ENCODE measurements around the gene MTFP1. TPM values are rescaled to one million over a fixed set of nuclear protein-coding genes. Genes with fewer than 3 reads are reported as not detected.

MTFP1 gene
- total and polyA plus RNA-seq, 2 experiments from 2014 or later, result 54.6 to 64.1 TPM

DNA sequence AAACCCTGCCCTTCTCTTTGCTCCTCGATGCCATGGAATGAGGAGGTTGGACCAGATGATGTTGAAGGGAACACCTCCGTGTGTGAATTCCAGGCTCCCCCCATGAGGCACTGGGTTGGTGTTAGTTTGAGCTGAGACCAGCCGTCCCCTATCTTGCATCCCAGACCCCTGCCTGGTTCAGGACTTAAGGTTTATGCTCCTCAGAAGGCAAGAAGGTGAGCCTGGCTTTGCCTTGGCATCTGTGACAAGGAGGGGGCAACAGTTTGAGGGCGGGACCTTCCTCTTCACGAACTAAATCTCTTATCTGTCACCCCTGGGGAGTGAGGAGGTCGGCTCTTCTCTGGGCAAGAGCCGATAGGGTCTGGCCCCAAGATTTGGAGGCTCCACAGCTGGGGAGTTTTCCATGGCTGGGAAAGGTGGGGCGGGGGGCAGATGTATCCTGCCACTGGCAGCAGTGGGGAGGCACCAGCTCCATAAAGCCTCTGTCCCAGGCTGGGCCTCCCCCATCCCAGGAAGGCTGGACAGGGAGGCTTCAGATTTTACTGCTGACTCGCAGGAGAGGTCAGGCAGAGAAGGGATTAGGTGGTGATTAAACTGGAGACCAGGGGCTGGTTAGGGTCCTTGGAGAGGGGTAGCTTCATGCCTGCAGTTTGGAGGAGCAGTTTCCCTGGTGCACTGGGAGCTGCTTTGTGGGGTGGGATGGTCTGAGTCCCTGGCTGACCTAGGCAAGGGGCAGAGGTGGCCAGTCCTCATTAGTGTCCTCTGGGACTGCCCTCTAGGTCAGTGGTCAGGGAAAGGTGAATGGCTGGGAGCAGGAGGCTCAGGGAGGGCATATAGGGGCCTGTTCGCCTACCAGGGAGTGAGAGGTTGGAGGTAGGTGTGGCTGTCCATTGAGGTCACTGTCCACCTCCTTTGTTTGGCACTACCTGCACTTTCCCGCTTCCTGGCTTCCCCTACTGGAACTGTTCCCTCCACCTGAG is 27.6 kb upstream of the MTFP1 start (continued):
- TF ChIP-seq, protein P1, sequence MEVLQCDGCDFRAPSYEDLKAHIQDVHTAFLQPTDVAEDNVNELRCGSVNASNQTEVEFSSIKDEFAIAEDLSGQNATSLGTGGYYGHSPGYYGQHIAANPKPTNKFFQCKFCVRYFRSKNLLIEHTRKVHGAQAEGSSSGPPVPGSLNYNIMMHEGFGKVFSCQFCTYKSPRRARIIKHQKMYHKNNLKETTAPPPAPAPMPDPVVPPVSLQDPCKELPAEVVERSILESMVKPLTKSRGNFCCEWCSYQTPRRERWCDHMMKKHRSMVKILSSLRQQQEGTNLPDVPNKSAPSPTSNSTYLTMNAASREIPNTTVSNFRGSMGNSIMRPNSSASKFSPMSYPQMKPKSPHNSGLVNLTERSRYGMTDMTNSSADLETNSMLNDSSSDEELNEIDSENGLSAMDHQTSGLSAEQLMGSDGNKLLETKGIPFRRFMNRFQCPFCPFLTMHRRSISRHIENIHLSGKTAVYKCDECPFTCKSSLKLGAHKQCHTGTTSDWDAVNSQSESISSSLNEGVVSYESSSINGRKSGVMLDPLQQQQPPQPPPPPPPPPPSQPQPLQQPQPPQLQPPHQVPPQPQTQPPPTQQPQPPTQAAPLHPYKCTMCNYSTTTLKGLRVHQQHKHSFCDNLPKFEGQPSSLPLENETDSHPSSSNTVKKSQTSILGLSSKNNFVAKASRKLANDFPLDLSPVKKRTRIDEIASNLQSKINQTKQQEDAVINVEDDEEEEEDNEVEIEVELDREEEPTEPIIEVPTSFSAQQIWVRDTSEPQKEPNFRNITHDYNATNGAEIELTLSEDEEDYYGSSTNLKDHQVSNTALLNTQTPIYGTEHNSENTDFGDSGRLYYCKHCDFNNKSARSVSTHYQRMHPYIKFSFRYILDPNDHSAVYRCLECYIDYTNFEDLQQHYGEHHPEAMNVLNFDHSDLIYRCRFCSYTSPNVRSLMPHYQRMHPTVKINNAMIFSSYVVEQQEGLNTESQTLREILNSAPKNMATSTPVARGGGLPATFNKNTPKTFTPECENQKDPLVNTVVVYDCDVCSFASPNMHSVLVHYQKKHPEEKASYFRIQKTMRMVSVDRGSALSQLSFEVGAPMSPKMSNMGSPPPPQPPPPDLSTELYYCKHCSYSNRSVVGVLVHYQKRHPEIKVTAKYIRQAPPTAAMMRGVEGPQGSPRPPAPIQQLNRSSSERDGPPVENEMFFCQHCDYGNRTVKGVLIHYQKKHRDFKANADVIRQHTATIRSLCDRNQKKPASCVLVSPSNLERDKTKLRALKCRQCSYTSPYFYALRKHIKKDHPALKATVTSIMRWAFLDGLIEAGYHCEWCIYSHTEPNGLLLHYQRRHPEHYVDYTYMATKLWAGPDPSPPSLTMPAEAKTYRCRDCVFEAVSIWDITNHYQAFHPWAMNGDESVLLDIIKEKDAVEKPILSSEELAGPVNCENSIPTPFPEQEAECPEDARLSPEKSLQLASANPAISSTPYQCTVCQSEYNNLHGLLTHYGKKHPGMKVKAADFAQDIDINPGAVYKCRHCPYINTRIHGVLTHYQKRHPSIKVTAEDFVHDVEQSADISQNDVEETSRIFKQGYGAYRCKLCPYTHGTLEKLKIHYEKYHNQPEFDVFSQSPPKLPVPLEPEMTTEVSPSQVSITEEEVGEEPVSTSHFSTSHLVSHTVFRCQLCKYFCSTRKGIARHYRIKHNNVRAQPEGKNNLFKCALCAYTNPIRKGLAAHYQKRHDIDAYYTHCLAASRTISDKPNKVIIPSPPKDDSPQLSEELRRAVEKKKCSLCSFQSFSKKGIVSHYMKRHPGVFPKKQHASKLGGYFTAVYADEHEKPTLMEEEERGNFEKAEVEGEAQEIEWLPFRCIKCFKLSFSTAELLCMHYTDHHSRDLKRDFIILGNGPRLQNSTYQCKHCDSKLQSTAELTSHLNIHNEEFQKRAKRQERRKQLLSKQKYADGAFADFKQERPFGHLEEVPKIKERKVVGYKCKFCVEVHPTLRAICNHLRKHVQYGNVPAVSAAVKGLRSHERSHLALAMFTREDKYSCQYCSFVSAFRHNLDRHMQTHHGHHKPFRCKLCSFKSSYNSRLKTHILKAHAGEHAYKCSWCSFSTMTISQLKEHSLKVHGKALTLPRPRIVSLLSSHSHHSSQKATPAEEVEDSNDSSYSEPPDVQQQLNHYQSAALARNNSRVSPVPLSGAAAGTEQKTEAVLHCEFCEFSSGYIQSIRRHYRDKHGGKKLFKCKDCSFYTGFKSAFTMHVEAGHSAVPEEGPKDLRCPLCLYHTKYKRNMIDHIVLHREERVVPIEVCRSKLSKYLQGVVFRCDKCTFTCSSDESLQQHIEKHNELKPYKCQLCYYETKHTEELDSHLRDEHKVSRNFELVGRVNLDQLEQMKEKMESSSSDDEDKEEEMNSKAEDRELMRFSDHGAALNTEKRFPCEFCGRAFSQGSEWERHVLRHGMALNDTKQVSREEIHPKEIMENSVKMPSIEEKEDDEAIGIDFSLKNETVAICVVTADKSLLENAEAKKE (CRISPR knock-in tag; IDR thresholded peaks at IDR 0.05), result no peak

DNA sequence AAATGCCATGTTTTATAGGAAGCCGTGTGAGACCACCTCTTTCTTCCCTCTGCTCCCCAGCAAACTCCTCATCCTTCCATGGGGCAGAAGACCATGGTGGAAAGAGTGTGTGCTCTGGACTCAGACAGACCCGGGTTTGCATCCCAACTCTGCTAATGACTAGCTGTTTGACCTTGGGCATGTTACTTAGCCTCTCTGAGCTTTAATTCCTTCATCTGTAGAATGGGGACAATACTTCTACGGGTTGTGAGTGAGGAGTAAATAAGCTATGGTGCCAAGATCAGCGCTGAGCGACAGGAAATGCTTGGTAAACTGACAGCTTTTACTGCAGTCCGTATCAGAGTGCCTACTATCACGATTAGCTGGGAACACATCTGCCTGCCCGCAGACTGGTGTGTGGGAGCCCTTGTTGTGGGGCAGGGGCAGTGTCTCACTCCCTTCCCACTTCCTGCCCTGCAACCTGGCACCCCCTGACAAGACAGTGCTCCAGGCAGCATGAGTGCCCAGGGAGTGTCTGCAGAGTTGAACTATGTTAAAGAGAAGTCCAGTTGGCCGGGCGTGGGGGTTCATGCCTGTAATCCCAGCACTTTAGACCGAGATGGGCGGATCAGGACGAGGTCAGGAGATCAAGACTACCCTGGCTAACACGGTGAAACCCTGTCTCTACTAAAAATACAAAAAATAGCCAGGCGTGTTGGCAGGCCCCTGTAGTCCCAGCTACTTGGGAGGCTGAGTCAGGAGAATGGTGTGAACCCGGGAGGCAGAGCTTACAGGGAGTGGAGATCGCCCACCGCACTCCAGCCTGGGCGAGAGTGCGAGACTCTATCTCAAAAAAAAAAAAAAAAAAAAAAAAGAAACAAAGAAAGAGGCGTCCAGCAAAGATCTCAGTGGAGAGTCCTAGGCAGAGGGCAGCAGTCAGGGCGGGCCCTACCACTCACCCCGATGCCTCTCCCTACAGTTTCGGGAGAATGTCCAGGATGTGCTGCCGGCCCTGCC is 26.6 kb upstream of the MTFP1 start:
- TF ChIP-seq STAT1 (IDR thresholded peaks at IDR 0.05; ENCODE audit: unreplicated experiment) (no peak), POLR2AphosphoS5 (IDR thresholded peaks at IDR 0.05; ENCODE audit: low read depth) (no peak), ZNF114 (CRISPR knock-in tag; IDR thresholded peaks at IDR 0.05) (no peak)
- TF ChIP-seq, protein P2, sequence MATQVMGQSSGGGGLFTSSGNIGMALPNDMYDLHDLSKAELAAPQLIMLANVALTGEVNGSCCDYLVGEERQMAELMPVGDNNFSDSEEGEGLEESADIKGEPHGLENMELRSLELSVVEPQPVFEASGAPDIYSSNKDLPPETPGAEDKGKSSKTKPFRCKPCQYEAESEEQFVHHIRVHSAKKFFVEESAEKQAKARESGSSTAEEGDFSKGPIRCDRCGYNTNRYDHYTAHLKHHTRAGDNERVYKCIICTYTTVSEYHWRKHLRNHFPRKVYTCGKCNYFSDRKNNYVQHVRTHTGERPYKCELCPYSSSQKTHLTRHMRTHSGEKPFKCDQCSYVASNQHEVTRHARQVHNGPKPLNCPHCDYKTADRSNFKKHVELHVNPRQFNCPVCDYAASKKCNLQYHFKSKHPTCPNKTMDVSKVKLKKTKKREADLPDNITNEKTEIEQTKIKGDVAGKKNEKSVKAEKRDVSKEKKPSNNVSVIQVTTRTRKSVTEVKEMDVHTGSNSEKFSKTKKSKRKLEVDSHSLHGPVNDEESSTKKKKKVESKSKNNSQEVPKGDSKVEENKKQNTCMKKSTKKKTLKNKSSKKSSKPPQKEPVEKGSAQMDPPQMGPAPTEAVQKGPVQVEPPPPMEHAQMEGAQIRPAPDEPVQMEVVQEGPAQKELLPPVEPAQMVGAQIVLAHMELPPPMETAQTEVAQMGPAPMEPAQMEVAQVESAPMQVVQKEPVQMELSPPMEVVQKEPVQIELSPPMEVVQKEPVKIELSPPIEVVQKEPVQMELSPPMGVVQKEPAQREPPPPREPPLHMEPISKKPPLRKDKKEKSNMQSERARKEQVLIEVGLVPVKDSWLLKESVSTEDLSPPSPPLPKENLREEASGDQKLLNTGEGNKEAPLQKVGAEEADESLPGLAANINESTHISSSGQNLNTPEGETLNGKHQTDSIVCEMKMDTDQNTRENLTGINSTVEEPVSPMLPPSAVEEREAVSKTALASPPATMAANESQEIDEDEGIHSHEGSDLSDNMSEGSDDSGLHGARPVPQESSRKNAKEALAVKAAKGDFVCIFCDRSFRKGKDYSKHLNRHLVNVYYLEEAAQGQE (IDR thresholded peaks at IDR 0.05; ENCODE audit: unreplicated experiment), result no peak
- TF ChIP-seq, protein P3, sequence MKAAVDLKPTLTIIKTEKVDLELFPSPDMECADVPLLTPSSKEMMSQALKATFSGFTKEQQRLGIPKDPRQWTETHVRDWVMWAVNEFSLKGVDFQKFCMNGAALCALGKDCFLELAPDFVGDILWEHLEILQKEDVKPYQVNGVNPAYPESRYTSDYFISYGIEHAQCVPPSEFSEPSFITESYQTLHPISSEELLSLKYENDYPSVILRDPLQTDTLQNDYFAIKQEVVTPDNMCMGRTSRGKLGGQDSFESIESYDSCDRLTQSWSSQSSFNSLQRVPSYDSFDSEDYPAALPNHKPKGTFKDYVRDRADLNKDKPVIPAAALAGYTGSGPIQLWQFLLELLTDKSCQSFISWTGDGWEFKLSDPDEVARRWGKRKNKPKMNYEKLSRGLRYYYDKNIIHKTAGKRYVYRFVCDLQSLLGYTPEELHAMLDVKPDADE (IDR thresholded peaks at IDR 0.05), result no peak
- H3K4me2 ChIP-seq, result no peak overlapping the region
- ATAC-seq, result no peak
- Mint-ChIP-seq H3K27ac (no peak overlapping the region), H3K36me3 (ENCODE audit: low read depth) (no peaks in the 10 kb centered on the region; the same call in 1 of the 3 replicates), H3K4me3 (no peak overlapping the region), H3K4me1 (peaks cover 24% of the 10 kb centered on the region), H3K9me3 (no peaks in the 10 kb centered on the region), H3K27me3 (ENCODE audit: insufficient read depth, low read depth, poor library complexity) (peaks cover 36% of the 10 kb centered on the region)
- H3K79me2 ChIP-seq (replicated peaks; ENCODE audit: insufficient read depth), result no peaks in the 10 kb centered on the region
- peaks cover 17% of the 10 kb centered on the region for H3K4me1 ChIP-seq (ENCODE audit: insufficient read depth)
- no peak overlapping the region for H2AFZ ChIP-seq
- no peak for DNase-seq (ENCODE audit: low spot score)
- peaks cover 34% of the 10 kb centered on the region for H3K27me3 ChIP-seq (ENCODE audit: insufficient read depth)
- H3K9me2 ChIP-seq (ENCODE audit: insufficient read depth), result no peaks in the 10 kb centered on the region
- H3F3A ChIP-seq (replicated peaks; ENCODE audit: low read depth), result peaks cover 4% of the 10 kb centered on the region; the same call in 1 of the 2 replicates
- H3K4me3 ChIP-seq, result no peak overlapping the region
- no peak overlapping the region for H3K27ac ChIP-seq (ENCODE audit: low read depth)
- H4K20me1 ChIP-seq (replicated peaks; ENCODE audit: insufficient read depth), result no peaks in the 10 kb centered on the region
- no peaks in the 10 kb centered on the region for H3K36me3 ChIP-seq (ENCODE audit: insufficient read depth)

Measured in GM23338 (cell line).